GM21528 (cell line): ENCODE measurements around the gene UBE2O.
A peak's percentile ranks its signal among the peaks of the same experiment; 100 is the strongest.

Source experiments
- ATAC-seq: cut with Tn5 transposase; IDR thresholded peaks from one replicate; pipeline ENCODE4 v1.9.1; 2021; ENCODE audit warnings: mild to moderate bottlenecking, moderate library complexity; ENCODE audit not compliant: unreplicated experiment, low FRiP score

Gene UBE2O

GRCh38 chr17:76468634-76469010, 15.7 kb upstream of the UBE2O start:
- no peak for ATAC-seq

GRCh38 chr17:76467809-76468633, 15.1 kb upstream of the UBE2O start:
- no peak for ATAC-seq

- no peak for ATAC-seq
Measured at GRCh38 chr17:76467366-76467765, 14.4 kb upstream of the UBE2O start, which contains the start of gene AANAT. Gene AANAT (plus strand): TSS chr17:76467603. CDS start chr17:76468747, 1,144 bp downstream.

- ATAC-seq = no peak
Measured at GRCh38 chr17:76466775-76467130, 13.8 kb upstream of the UBE2O start.

GRCh38 chr17:76462556-76463290, 9.8 kb upstream of the UBE2O start:
- ATAC-seq = no peak

GRCh38 chr17:76461765-76462555, 9.0 kb upstream of the UBE2O start:
- no peak for ATAC-seq

GRCh38 chr17:76459674-76460073, 6.7 kb upstream of the UBE2O start:
- ATAC-seq = no peak

- no peak for ATAC-seq
Measured at GRCh38 chr17:76458580-76459490, 5.9 kb upstream of the UBE2O start.

- no peak for ATAC-seq
Measured at GRCh38 chr17:76453431-76453743, 435 bp upstream of the UBE2O start.

- ATAC-seq = peak; percentile 19
Measured at GRCh38 chr17:76452127-76452659, 759 bp downstream of the UBE2O start.

GRCh38 chr17:76451506-76451905, 1.4 kb downstream of the UBE2O start:
- no peak for ATAC-seq

GRCh38 chr17:76449126-76449525, 3.8 kb downstream of the UBE2O start:
- ATAC-seq = no peak

- no peak for ATAC-seq
Measured at GRCh38 chr17:76447931-76448652, 4.9 kb downstream of the UBE2O start.

- ATAC-seq = no peak
Measured at GRCh38 chr17:76446449-76447231, 6.3 kb downstream of the UBE2O start.

GRCh38 chr17:76445697-76446448, 7.1 kb downstream of the UBE2O start:
- ATAC-seq = no peak

- no peak for ATAC-seq
Measured at GRCh38 chr17:76444518-76445311, 8.2 kb downstream of the UBE2O start.
